Heart left ventricle (tissue), 13 donors: ENCODE measurements around the gene SLC38A10.

Source experiments
- POLR2A ChIP-seq, 2 donors: fragments of 450-650 bp; IDR thresholded peaks; one replicate each; pipeline ENCODE4 v1.6.1; 2017; ENCODE audit warnings: antibody characterized with exemption in 2 of 2, mild to moderate bottlenecking in 2 of 2, moderate library complexity in 2 of 2
- TF ChIP-seq, protein P1 (sequence below), 12 donors: fragments of 200-600 bp; sonication (generic) in 4 of 12; IDR thresholded peaks; one replicate each; pipeline versions ENCODE4 v1.5.0 to v1.8.0; 2018 to 2022; ENCODE audit warnings: antibody characterized with exemption in 12 of 12, mild to moderate bottlenecking in 5 of 12
- donor health status: ischemic (EF 13 %, LVEDD 7.1; RV severe dilation, severe dysfunction).
- donor health status: DM: no; HTN: yes; CAD: no.
- donor health status: DM: no; HTN: no; CAD: no.
- donor health status: ischemic (EF 25% LVEDD 6.9; RV normal size, moderate dysfunction).
- donor health status: ischemic (EF 25% LVEDD 5.7; RV mildly dilated, moderate dysfunction).
- donor health status: ischemic (EF 35%, LVEDD 5.7; RV mildly dilated, moderate dysfunction).
- donor health status: nonischemic (EF 11% LVEDD 7.7; RV severe dilation, severe dysfunction).
- donor health status: DM: yes; HTN: yes; CAD: no.
- donor health status: PGD.
- donor health status: ischemic (EF 29% LVEDD 5.4; RV normal size, mild dysfunction).
- donor health status: nonischemic (EF 23%, LVEDD 6.1; RV moderate dilation, normal function).

DNA sequence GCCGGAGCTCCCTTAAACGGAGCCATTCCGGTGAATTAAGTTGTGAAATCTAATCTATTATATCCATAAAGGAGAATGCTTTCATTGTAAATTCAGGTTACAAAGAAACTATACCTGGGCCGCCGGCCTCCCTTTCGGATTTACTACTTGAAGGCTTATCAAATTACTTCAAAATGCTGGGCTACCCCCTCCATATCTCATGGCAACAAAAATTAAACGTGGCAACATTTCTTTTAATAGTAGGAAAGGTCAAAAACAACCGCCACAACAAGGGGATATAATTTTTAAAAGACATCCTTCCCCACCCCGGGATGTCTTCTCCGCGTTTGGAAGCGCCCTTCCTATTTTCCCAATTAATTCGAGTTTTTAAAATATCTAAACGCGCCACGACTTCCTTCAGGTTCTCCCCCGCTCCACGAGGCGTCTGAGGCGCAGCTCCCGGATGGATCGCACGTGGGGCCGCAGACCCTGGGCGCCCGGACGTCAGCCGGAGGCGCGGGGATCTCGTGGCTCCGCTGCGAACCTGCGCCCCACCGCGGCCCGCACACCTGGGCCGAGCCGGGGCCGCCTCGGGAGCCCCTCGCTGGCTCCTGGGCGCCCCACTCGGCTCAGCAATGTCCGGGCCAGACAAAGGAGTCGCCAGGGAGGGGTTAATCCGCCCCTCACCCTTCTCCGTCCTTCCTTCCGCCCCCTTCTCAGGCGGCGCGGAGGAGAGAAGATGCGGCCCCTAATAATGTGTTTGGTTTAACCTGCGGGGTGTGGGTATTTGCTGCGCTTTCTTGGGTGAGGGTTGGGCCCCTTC lies 47.4 kb upstream of the SLC38A10 start:
- TF ChIP-seq, protein P1, sequence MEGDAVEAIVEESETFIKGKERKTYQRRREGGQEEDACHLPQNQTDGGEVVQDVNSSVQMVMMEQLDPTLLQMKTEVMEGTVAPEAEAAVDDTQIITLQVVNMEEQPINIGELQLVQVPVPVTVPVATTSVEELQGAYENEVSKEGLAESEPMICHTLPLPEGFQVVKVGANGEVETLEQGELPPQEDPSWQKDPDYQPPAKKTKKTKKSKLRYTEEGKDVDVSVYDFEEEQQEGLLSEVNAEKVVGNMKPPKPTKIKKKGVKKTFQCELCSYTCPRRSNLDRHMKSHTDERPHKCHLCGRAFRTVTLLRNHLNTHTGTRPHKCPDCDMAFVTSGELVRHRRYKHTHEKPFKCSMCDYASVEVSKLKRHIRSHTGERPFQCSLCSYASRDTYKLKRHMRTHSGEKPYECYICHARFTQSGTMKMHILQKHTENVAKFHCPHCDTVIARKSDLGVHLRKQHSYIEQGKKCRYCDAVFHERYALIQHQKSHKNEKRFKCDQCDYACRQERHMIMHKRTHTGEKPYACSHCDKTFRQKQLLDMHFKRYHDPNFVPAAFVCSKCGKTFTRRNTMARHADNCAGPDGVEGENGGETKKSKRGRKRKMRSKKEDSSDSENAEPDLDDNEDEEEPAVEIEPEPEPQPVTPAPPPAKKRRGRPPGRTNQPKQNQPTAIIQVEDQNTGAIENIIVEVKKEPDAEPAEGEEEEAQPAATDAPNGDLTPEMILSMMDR (IDR thresholded peaks at IDR 0.05), result no peak
- TF ChIP-seq POLR2A (IDR thresholded peaks at IDR 0.05), result no peak
